ENCODE measurements around the gene DUXB.
A peak's percentile ranks its signal among the peaks of the same experiment; 100 is the strongest.

The DUXB gene

DNA sequence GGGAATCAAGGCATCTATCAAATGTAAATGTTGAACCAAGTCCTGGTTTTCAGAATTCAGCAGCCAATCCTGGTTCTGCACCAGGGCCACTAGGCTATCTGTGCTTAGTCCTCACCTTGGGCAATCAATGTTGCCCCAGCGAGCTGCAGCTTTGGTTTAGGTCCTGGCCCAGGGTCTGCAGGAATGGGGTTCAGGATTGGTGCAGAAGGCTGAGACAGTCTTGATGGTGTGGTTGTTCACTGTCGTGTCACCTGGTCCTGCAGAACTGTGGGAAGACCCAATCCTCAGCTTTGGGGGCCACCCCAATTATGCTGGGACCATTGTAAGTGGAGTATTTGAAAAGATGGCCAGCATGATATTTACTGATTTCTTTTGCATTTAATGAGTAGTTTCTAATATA lies 43.1 kb downstream of the DUXB start:
- no peak for DNase-seq

DNA sequence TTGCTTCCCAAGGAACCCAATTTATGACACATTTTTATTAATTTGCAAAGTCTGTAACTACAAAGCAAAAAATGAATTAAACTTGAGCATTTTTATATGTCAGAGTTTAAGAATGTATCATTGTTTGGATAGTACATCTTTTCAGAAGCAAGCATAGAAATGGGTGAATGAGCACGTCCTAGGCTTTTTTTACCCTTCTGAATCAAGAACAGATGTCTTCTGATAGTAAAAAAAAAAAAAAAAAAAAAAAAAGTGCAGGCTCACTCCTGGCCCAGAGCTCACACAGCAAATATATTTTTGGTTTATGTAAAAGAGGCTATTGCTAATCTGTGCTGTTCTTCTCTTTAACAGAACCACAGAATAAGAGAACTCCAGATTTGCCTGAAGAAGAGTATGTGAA lies 47.3 kb downstream of the DUXB start:
- DNase-seq: no peak

DNA sequence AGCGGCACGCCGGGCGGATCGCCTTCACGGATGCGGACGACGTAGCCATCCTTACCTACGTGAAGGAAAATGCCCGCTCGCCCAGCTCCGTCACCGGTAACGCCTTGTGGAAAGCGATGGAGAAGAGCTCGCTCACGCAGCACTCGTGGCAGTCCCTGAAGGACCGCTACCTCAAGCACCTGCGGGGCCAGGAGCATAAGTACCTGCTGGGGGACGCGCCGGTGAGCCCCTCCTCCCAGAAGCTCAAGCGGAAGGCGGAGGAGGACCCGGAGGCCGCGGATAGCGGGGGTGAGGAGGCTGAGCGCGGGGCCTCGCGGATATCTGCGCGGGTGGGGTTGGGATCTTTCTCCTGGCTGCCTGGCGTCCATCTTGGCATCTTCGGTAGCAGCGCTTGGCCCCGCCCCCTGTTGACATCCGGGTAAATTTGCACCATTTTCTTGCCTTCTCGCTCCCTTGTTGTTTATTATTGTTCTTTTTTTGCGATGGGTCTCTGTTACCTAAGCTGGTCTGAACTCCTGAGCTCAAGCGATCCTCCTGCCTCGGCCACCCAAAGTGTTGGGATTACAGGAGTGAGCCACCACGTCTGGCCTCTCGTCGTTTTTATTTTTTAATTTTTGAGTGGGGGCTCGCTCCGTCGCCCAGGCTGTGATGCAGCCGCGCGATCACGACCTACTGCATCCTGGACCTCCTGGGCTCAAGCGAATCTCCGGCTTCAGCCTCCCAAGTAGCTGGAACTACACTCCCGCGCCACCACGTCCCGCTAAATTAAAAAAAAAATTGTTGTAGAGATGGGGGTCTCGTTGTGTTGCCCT lies 52.8 kb downstream of the DUXB start:
- peak; percentile 86 to 87 for DNase-seq

DNA sequence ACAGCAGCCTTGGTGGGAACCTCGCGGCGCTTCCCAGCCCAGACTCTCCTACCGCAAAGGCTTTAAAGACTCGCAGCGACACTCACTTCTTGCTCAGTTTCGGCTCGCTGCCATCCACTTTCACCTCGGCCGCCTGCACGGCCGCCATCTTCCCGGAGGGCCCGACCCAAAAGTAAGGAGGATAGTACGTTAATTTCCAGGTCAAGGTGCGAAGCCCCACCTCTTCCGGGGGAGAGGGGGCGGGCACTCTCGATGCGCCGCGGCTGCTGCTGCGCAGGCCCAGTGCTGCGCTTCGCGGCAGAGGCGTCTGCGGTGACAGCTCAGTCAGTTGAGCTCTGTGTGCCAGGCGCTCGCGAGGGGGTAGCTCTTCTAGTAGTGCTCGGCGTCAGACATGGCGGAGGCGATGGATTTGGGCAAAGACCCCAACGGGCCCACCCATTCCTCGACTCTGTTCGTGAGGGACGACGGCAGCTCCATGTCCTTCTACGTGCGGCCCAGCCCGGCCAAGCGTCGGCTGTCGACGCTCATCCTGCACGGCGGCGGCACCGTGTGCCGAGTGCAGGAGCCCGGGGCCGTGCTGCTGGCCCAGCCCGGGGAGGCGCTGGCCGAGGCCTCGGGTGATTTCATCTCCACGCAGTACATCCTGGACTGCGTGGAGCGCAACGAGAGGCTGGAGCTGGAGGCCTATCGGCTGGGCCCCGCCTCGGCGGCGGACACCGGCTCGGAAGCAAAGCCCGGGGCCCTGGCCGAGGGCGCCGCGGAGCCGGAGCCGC lies 53.6 kb downstream of the DUXB start, which contains the start of the genes KARS1 and TERF2IP:
Gene KARS1, minus strand, starts transcription at position 174 of the 773 bp plus-strand sequence. Its CDS starts 26 bp downstream, at position 148.
Gene TERF2IP, plus strand, starts transcription at position 282 of the 773 bp plus-strand sequence. Its CDS starts 110 bp downstream, at position 392.
- DNase-seq: peak; percentile 91

DNA sequence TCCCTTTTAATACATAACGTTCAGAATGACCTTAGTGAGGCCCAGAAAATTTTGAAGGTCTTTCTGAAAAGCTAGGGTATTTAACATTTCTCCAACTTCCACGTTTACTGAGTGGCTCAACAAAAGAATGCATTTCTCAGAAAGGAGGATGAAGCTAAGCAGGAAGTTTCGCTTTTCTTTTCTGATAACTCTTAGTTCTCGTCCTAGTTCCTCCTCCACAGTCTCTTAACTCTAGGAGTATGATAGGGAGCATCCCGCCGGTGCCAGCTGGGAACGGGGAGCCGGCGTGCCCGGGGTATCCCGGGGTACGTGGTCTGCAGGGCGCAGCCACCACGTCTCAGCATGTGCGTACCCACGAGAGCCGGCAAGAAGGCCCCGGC lies 54.2 kb downstream of the DUXB start:
- DNase-seq: no peak

DNA sequence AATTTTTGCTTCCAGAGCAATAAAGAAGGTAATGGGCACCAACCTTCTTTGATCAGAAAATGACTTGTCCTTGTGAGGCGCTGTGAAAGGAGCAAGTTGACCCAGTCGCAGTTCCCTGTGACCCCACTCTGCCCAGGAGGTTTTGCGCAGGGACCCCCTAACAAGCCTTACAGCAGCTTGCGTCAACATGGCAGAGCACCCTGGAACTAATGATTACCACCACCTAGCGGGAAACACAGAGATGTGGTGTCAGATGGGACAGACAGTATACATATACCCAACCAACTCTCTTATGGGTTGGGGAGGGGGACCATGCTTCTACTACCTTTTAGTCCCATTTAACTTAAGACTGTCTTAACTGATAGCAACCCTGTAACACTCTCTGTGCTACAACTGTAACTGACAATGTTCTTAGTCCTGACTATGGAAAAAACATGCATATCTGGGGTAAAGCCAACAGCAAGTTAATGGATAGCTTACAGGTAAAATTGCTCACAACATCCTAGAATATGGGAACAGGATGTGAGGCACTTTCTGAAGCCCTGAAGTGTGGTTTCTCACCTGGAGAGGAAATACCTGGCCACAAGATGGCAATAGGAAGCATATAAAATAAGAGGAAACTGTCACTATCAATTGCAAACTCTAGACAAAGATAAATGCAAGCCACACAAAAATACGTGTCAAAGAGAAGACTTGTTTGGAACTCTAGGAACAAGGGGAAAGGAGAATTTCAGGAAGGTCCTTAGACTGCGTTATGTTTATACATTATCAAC lies 56.8 kb downstream of the DUXB start:
- DNase-seq: no peak

All from activated CD4-positive, alpha-beta T cell treated with anti-CD3 and anti-CD28 coated beads for 4 hours (primary cell).